Neural cell (in vitro differentiated cells): ENCODE data around the gene KLF12.

Experiments
- CTCF ChIP-seq: fragments of 450-650 bp; IDR thresholded peaks from 2 replicates; pipeline ENCODE4 v1.5.1; 2014; ENCODE audit warnings: antibody characterized with exemption, mild to moderate bottlenecking, moderate library complexity; ENCODE audit not compliant: poor library complexity, severe bottlenecking
- EP300 ChIP-seq: fragments of 450-650 bp; conservative IDR thresholded peaks from 2 replicates; pipeline ENCODE4 v1.6.1; 2014; ENCODE audit warnings: antibody characterized with exemption, mild to moderate bottlenecking, moderate library complexity; ENCODE audit not compliant: poor library complexity, severe bottlenecking
- POLR2AphosphoS5 ChIP-seq: IDR thresholded peaks from 2 replicates; pipeline ENCODE4 v1.6.1; 2012
- RAD21 ChIP-seq: fragments of 450-650 bp; conservative IDR thresholded peaks from 2 replicates; pipeline ENCODE4 v1.6.1; 2014; ENCODE audit warnings: antibody characterized with exemption, mild to moderate bottlenecking, moderate library complexity

- no peak for TF ChIP-seq CTCF
- no peak for TF ChIP-seq EP300
- TF ChIP-seq RAD21 = no peak
- no peak for TF ChIP-seq POLR2AphosphoS5
Measured at GRCh38 chr13:74138241-74138640, 4.0 kb upstream of the KLF12 start.
